GM21367 (cell line): Measurements from ENCODE around the gene KLHL30.
A peak's percentile ranks its signal among the peaks of the same experiment; 100 is the strongest.

Experiments used
- ATAC-seq: cut with Tn5 transposase; IDR thresholded peaks from one replicate; pipeline ENCODE4 v1.9.1; 2021; ENCODE audit not compliant: unreplicated experiment

KLHL30 gene

GRCh38 chr2:238138331-238139195 is at the start of gene KLHL30:
TSS of gene KLHL30 (plus strand) at chr2:238138668. CDS start at chr2:238140755, 2,087 bp downstream.
- no peak for ATAC-seq

- no peak for ATAC-seq
These were observed 47.6 kb upstream of the KLHL30 start for GRCh38 chr2:238090887-238091286.

GRCh38 chr2:238091436-238092060 is 46.9 kb upstream of the KLHL30 start:
- ATAC-seq, result no peak

GRCh38 chr2:238092486-238093035 is 45.9 kb upstream of the KLHL30 start:
- ATAC-seq, result no peak

- no peak for ATAC-seq
These were observed 45.0 kb upstream of the KLHL30 start for GRCh38 chr2:238093181-238094140.

- no peak for ATAC-seq
These were observed 43.9 kb upstream of the KLHL30 start for GRCh38 chr2:238094438-238095022.

- ATAC-seq, result no peak
These were observed 43.3 kb upstream of the KLHL30 start for GRCh38 chr2:238095143-238095542.

- ATAC-seq, result no peak
These were observed 42.0 kb upstream of the KLHL30 start for GRCh38 chr2:238096311-238097011.

- no peak for ATAC-seq
These were observed 41.1 kb upstream of the KLHL30 start for GRCh38 chr2:238097201-238097987.

GRCh38 chr2:238097988-238098871 is 40.2 kb upstream of the KLHL30 start:
- peak; percentile 70 for ATAC-seq

GRCh38 chr2:238098901-238099713 is 39.4 kb upstream of the KLHL30 start:
- ATAC-seq, result peak; percentile 14

GRCh38 chr2:238099714-238100048 is 38.8 kb upstream of the KLHL30 start:
- ATAC-seq, result no peak

- no peak for ATAC-seq
These were observed 38.2 kb upstream of the KLHL30 start, which contains the start of gene ESPNL for GRCh38 chr2:238100049-238100820. TSS of gene ESPNL (plus strand) at chr2:238100340. CDS start at chr2:238100420, 80 bp downstream.

- ATAC-seq, result no peak
These were observed 37.4 kb upstream of the KLHL30 start for GRCh38 chr2:238100821-238101771.
